NOMO-1 (cell line): Measurements from ENCODE around the gene KISS1R.

Experiments used
- DNase-seq, 2 experiments: peaks; one replicate each; lab custom pipeline; 2025; ENCODE audit not compliant: unreplicated experiment in 2 of 2; lab: John Stamatoyannopoulos, UW

Gene KISS1R

GRCh38 chr19:934865-935479 lies 17.8 kb downstream of the KISS1R start:
- no peak for DNase-seq

GRCh38 chr19:936175-936546 lies 19.0 kb downstream of the KISS1R start:
- no peak for DNase-seq

GRCh38 chr19:937259-937694 lies 20.1 kb downstream of the KISS1R start:
- no peak for DNase-seq

GRCh38 chr19:938233-938923 lies 21.2 kb downstream of the KISS1R start:
- no peak for DNase-seq

GRCh38 chr19:939439-939838 lies 22.3 kb downstream of the KISS1R start:
- no peak for DNase-seq

- DNase-seq: no peak
These were observed 22.8 kb downstream of the KISS1R start for GRCh38 chr19:939922-940321.

GRCh38 chr19:940591-941291 lies 23.6 kb downstream of the KISS1R start:
- no peak for DNase-seq

- no peak for DNase-seq
These were observed 24.4 kb downstream of the KISS1R start for GRCh38 chr19:941292-942132.

GRCh38 chr19:942133-942645 lies 25.1 kb downstream of the KISS1R start:
- DNase-seq: no peak

- no peak for DNase-seq
These were observed 26.5 kb downstream of the KISS1R start for GRCh38 chr19:943551-944170.

- no peak for DNase-seq
These were observed 27.0 kb downstream of the KISS1R start for GRCh38 chr19:944171-944567.

GRCh38 chr19:944663-945241 lies 27.6 kb downstream of the KISS1R start:
- no peak for DNase-seq

- DNase-seq: no peak
These were observed 28.5 kb downstream of the KISS1R start for GRCh38 chr19:945401-946252.

GRCh38 chr19:947090-947706 lies 30.1 kb downstream of the KISS1R start:
- DNase-seq: no peak

GRCh38 chr19:947707-948539 lies 30.8 kb downstream of the KISS1R start:
- peak; percentile 82 to 85 for DNase-seq

- DNase-seq: no peak
These were observed 31.8 kb downstream of the KISS1R start for GRCh38 chr19:948842-949496.

- no peak for DNase-seq
These were observed 33.4 kb downstream of the KISS1R start for GRCh38 chr19:950352-951066.
